H1 (cell line): Measurements from ENCODE around the gene ZFP36L1. TPM values are rescaled to one million over a fixed set of nuclear protein-coding genes. Genes with fewer than 3 reads are reported as not detected.

Experiments used
- CTCF ChIA-PET: fragments of 300-600 bp; sonication (Branson Sonifier 250); formaldehyde crosslinking; loops from one replicate; lab custom pipeline; 2021; ENCODE audit not compliant: partially characterized antibody; lab: Charles Lee
- POLR2A ChIA-PET: fragments of 300-600 bp; sonication (Branson Sonifier 250); formaldehyde crosslinking; loops from one replicate; lab custom pipeline; 2021; ENCODE audit warnings: inconsistent platforms; ENCODE audit not compliant: partially characterized antibody; lab: Charles Lee
- DNase-seq, 2 experiments: peaks; one replicate each; pipeline versions ENCODE4 v3.0.0 to v3.0.0-alpha.2; 2010 to 2022; ENCODE audit warnings: low spot score in 2 of 2, low read depth in 1 of 2, mixed read lengths in 1 of 2
- FAIRE-seq: peaks from 2 replicates; lab custom pipeline; 2011; peaks lifted over from hg19 to GRCh38; lab: Jason Lieb, UNC
- H2AFZ ChIP-seq: 2 replicates; pipeline ENCODE4 v1.8.1; 2012; ENCODE audit warnings: low read length, inconsistent platforms
- H2AK5ac ChIP-seq: 2 replicates; pipeline ENCODE4 v1.6.1; 2013; ENCODE audit warnings: low read depth, low read length
- H2BK120ac ChIP-seq: replicated peaks from 2 replicates; pipeline ENCODE3; 2013; ENCODE audit warnings: low read depth, low read length, inconsistent platforms
- H2BK12ac ChIP-seq: 2 replicates; pipeline ENCODE4 v1.6.1; 2013; ENCODE audit warnings: low read depth, low read length
- H2BK15ac ChIP-seq: 2 replicates; pipeline ENCODE4 v1.6.1; 2013; ENCODE audit warnings: low read length
- H2BK20ac ChIP-seq: 2 replicates; pipeline ENCODE4 v1.6.1; 2013; ENCODE audit warnings: low read length
- H2BK5ac ChIP-seq: 2 replicates; pipeline ENCODE4 v1.6.1; 2013; ENCODE audit warnings: low read depth, low read length
- H3K14ac ChIP-seq: 2 replicates; pipeline ENCODE4 v1.6.1; 2013; ENCODE audit warnings: inconsistent platforms; ENCODE audit not compliant: insufficient read length
- H3K18ac ChIP-seq: 2 replicates; pipeline ENCODE4 v1.6.1; 2013; ENCODE audit warnings: low read length; ENCODE audit errors: extremely low read depth
- H3K23ac ChIP-seq: 2 replicates; pipeline ENCODE4 v1.6.1; 2013; ENCODE audit warnings: inconsistent platforms; ENCODE audit not compliant: insufficient read length
- H3K23me2 ChIP-seq: 2 replicates; pipeline ENCODE4 v1.6.1; 2013; ENCODE audit warnings: low read depth, low read length
- H3K27ac ChIP-seq: 2 replicates; pipeline ENCODE4 v1.6.1; 2011; ENCODE audit warnings: low read depth, low read length, inconsistent platforms
- H3K27me3 ChIP-seq, 4 experiments: replicated peaks in 1 of 4; 1 replicate in 1 of 4; 2 replicates in 3 of 4; pipeline versions ENCODE4 v1.6.1 to v1.8.1; 2011 to 2013; ENCODE audit warnings: low read length in 3 of 4, mild to moderate bottlenecking in 3 of 4, inconsistent platforms in 2 of 4, mixed read lengths in 2 of 4, moderate library complexity in 1 of 4; ENCODE audit not compliant: control insufficient read depth in 3 of 4, insufficient read depth in 3 of 4; ENCODE audit errors: extremely low read depth in 1 of 4
- H3K36me3 ChIP-seq, 4 experiments: 2 replicates each; pipeline versions ENCODE4 v1.6.1 to v1.8.1; 2011 to 2013; ENCODE audit warnings: mild to moderate bottlenecking in 4 of 4, low read length in 3 of 4, moderate library complexity in 2 of 4, control low read depth in 1 of 4, inconsistent platforms in 1 of 4; ENCODE audit not compliant: insufficient read depth in 4 of 4, control insufficient read depth in 2 of 4
- H3K4ac ChIP-seq: replicated peaks from 2 replicates; pipeline ENCODE3; 2013; ENCODE audit warnings: low read length, low read depth, mixed read lengths, inconsistent platforms; ENCODE audit not compliant: insufficient read length
- H3K4me1 ChIP-seq, 4 experiments: replicated peaks in 1 of 4; 1 replicate in 1 of 4; 2 replicates in 3 of 4; pipeline versions ENCODE4 v1.6.1 to v1.8.1; 2011 to 2013; ENCODE audit warnings: low read length in 3 of 4, inconsistent platforms in 2 of 4, mixed read lengths in 1 of 4; ENCODE audit not compliant: insufficient read depth in 4 of 4, control insufficient read depth in 3 of 4
- H3K4me2 ChIP-seq, 2 experiments: 2 replicates each; pipeline versions ENCODE4 v1.6.1 to v1.8.1; 2011 to 2013; ENCODE audit warnings: low read depth in 2 of 2, low read length in 2 of 2, control low read depth in 1 of 2, inconsistent platforms in 1 of 2, mild to moderate bottlenecking in 1 of 2; ENCODE audit not compliant: insufficient read depth in 1 of 2
- H3K4me3 ChIP-seq, 4 experiments: fragments of 200-600, 300-600 bp in 1 of 4; sonication (generic), shearing (Covaris generic), sonication (Bioruptor Twin) in 1 of 4; 2 replicates each; pipeline versions ENCODE4 v1.5.1 to v1.8.1; 2011 to 2016; ENCODE audit warnings: low read length in 4 of 4, low read depth in 3 of 4, control low read depth in 2 of 4, inconsistent platforms in 2 of 4, mild to moderate bottlenecking in 2 of 4, mixed read lengths in 1 of 4, moderate library complexity in 1 of 4; ENCODE audit not compliant: insufficient read depth in 2 of 4; ENCODE audit errors: extremely low read depth in 1 of 4
- H3K56ac ChIP-seq: replicated peaks from 2 replicates; pipeline ENCODE3; 2013; ENCODE audit warnings: low read depth, mild to moderate bottlenecking, mixed read lengths, low read length, inconsistent platforms; ENCODE audit not compliant: insufficient read length
- H3K79me1 ChIP-seq: 2 replicates; pipeline ENCODE4 v1.6.1; 2013; ENCODE audit warnings: low read depth, low read length, control low read depth
- H3K79me2 ChIP-seq, 2 experiments: 2 replicates each; pipeline versions ENCODE4 v1.6.1 to v1.8.1; 2012 to 2013; ENCODE audit warnings: low read length in 2 of 2, mild to moderate bottlenecking in 2 of 2, inconsistent platforms in 1 of 2; ENCODE audit not compliant: insufficient read depth in 2 of 2, control insufficient read depth in 1 of 2
- H3K9ac ChIP-seq, 4 experiments: replicated peaks in 1 of 4; 1 replicate in 1 of 4; 2 replicates in 3 of 4; pipeline versions ENCODE4 v1.6.1 to v1.8.1; 2011 to 2013; ENCODE audit warnings: low read depth in 3 of 4, low read length in 3 of 4, control low read depth in 2 of 4, mild to moderate bottlenecking in 2 of 4, moderate library complexity in 2 of 4, inconsistent platforms in 1 of 4; ENCODE audit errors: extremely low read depth in 1 of 4
- H3K9me3 ChIP-seq, 2 experiments: 2 replicates each; pipeline versions ENCODE4 v1.6.1 to v1.8.1; 2012 to 2013; ENCODE audit warnings: mild to moderate bottlenecking in 2 of 2, moderate library complexity in 2 of 2, control low read depth in 1 of 2, inconsistent platforms in 1 of 2, low read depth in 1 of 2, low read length in 1 of 2, mixed read lengths in 1 of 2; ENCODE audit not compliant: insufficient read depth in 2 of 2
- H4K20me1 ChIP-seq, 2 experiments: replicated peaks in 1 of 2; 2 replicates each; pipeline versions ENCODE3 to v1.8.1; 2011 to 2013; ENCODE audit warnings: inconsistent platforms in 2 of 2, low read length in 2 of 2, mild to moderate bottlenecking in 1 of 2; ENCODE audit not compliant: insufficient read depth in 2 of 2, control insufficient read depth in 1 of 2
- H4K5ac ChIP-seq: 2 replicates; pipeline ENCODE4 v1.6.1; 2013; ENCODE audit warnings: low read length, low read depth, mixed read lengths, inconsistent platforms; ENCODE audit not compliant: insufficient read length
- H4K8ac ChIP-seq: 2 replicates; pipeline ENCODE4 v1.8.0; 2013; ENCODE audit warnings: mild to moderate bottlenecking, moderate library complexity, low read length, inconsistent platforms; ENCODE audit not compliant: insufficient read depth; ENCODE audit errors: extremely low read depth
- H4K91ac ChIP-seq: replicated peaks from 2 replicates; pipeline ENCODE3; 2013; ENCODE audit warnings: low read length, mixed read lengths, inconsistent platforms; ENCODE audit not compliant: insufficient read length
- GABPA ChIP-seq: IDR thresholded peaks from 2 replicates; pipeline ENCODE4 v1.6.1; 2011; ENCODE audit warnings: mild to moderate bottlenecking, low read length, moderate library complexity, borderline replicate concordance; ENCODE audit not compliant: insufficient read depth
- KDM4A ChIP-seq: IDR thresholded peaks from one replicate; pipeline ENCODE4 v1.7.1; 2012; ENCODE audit warnings: low read depth, mild to moderate bottlenecking, moderate library complexity, low read length, inconsistent platforms; ENCODE audit not compliant: severe bottlenecking
- NRF1 ChIP-seq: IDR thresholded peaks from 2 replicates; pipeline ENCODE4 v1.6.1; 2011; ENCODE audit warnings: mild to moderate bottlenecking, low read depth, low read length, improper control_type of control experiment
- RBBP5 ChIP-seq: IDR thresholded peaks from 2 replicates; pipeline ENCODE4 v1.7.1; 2012; ENCODE audit warnings: low read depth, mild to moderate bottlenecking, inconsistent platforms, low read length, moderate library complexity, borderline replicate concordance
- SIN3A ChIP-seq, 2 experiments: IDR thresholded peaks in 1 of 2; conservative IDR thresholded peaks in 1 of 2; 2 replicates each; pipeline ENCODE4 v1.6.1; 2011 to 2012; ENCODE audit warnings: low read length in 2 of 2, improper control_type of control experiment in 1 of 2, low read depth in 1 of 2, mild to moderate bottlenecking in 1 of 2
- SRF ChIP-seq: IDR thresholded peaks from 2 replicates; pipeline ENCODE4 v1.6.1; 2011; ENCODE audit warnings: mild to moderate bottlenecking, low read depth, low read length, moderate library complexity
- TCF12 ChIP-seq: IDR thresholded peaks from 2 replicates; pipeline ENCODE4 v1.6.1; 2011; ENCODE audit warnings: low read depth, mild to moderate bottlenecking, low read length
- WGBS, 2 experiments: shearing (Covaris generic) in 1 of 2; methylation state at CpG; one replicate each; pipeline versions ENCODE4 v1.1.6 to v1.1.7; 2013 to 2015; ENCODE audit warnings: low lambda C conversion rate in 2 of 2, mixed read lengths in 2 of 2, inconsistent platforms in 1 of 2, low coverage in 1 of 2, missing lambda C conversion rate in 1 of 2; ENCODE audit not compliant: insufficient replicate concordance in 2 of 2, insufficient coverage in 1 of 2, insufficient read length in 1 of 2; ENCODE audit errors: extremely low coverage in 1 of 2, missing lambda C conversion rate in 1 of 2; 5-methylcytosine and 5-hydroxymethylcytosine counted together
- polyA plus RNA-seq, 7 experiments: library from polyadenylated mRNA; depleted of rRNA in 3 of 7; stranded (reverse) in 5 of 7; unstranded in 2 of 7; fragments of >200 nt in 5 of 7; fragments of 200-250 nt in 2 of 7; gene quantifications; 1 replicate in 5 of 7; 2 replicates in 1 of 7; 4 replicates in 1 of 7; pipeline versions ENCODE4 v1.2.1 to v1.2.3, GENCODE V29; 2011 to 2013; ENCODE audit warnings: missing spikeins in 2 of 7, mixed read lengths in 2 of 7
- total RNA-seq: library from RNA; stranded (reverse); fragmentation: NEBNext Ultra II Directional; extraction: Animal tissue kit (Norgen Biotek cat#: 25700); gene quantifications from 2 replicates; pipeline ENCODE4 v1.2.1, GENCODE V29; 2021

Gene ZFP36L1
- total and polyA plus RNA-seq, 2 of the 8 experiments (the other 6 are each of a cell fraction or from before 2014, with no cell fraction given) = 80.4 to 132 TPM

DNA sequence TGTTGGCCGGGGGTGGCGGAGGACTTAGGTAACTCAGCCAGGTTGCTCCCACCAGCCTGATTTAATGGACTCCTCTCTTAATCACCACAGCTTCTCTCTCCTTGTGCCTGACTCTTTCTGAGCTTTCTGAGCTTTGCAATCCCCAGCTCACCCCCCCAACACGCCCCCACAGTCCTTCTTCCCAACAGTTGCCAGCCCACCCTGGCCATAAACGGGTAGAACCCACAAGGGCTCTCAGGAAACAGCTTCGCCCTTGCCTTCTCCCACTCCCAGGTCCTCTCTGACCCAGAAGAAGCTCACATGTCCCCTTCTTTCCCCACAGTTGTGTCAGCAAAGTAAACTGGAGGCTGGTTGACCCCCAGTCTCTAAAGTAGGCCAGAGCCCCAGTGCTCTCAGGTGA is 32.9 kb downstream of the ZFP36L1 start:
- no peak overlapping the region for H4K91ac ChIP-seq
- no peak overlapping the region for H2BK15ac ChIP-seq
- DNase-seq (no peak), FAIRE-seq (no peak)
- peaks cover 2 to 12% (median 7%) of the 10 kb centered on the region in 4 experiments; a peak in 6 of 7 replicates for H3K4me1 ChIP-seq
- H3K56ac ChIP-seq = no peak overlapping the region
- H3K79me2 ChIP-seq = no peaks in the 10 kb centered on the region
- H2AFZ ChIP-seq = no peak overlapping the region
- no peak overlapping the region for H3K4me2 ChIP-seq
- H3K9me3 ChIP-seq = no peaks in the 10 kb centered on the region
- no peak overlapping the region for H3K4ac ChIP-seq
- TF ChIP-seq NRF1 = no peak
- TF ChIP-seq KDM4A = no peak
- TF ChIP-seq RBBP5 = no peak
- TF ChIP-seq GABPA = no peak
- TF ChIP-seq TCF12 = no peak
- no peak for TF ChIP-seq SIN3A (conservative IDR thresholded peaks at IDR 0.05 in 1 of 2, IDR thresholded peaks at IDR 0.05 in 1 of 2; ENCODE audit: low read depth in 1 of 2, low read length in 2 of 2)
- no peak for TF ChIP-seq SRF
- no peak overlapping the region for H4K5ac ChIP-seq
- H3K79me1 ChIP-seq = no peaks in the 10 kb centered on the region
- ChIA-PET CTCF (interaction anchor here (0.6 to 4.4 kb wide), 4 partner anchors 7 to 42 kb away, joined by 3 to 27 read pairs (median 4); no protein-coding TSS in a partner anchor), POLR2A (interaction anchor here (0.6 to 1.5 kb wide), 2 partner anchors 29 to 33 kb away, joined by 3 to 9 read pairs; partner anchors contain the start of gene ZFP36L1)
- WGBS, 2 experiments = 77% methylated on average over 5 of the region's 5 CpGs; no CpG with 5 or more reads in 1 of the 2 experiments
- H3K9ac ChIP-seq = no peak overlapping the region
- no peak overlapping the region for H3K27ac ChIP-seq
- no peak overlapping the region for H2BK12ac ChIP-seq
- no peaks in the 10 kb centered on the region for H3K23me2 ChIP-seq
- no peaks in the 10 kb centered on the region for H3K27me3 ChIP-seq
- H2BK120ac ChIP-seq = no peak overlapping the region
- H3K4me3 ChIP-seq = no peak overlapping the region
- H3K18ac ChIP-seq = no peak overlapping the region
- no peaks in the 10 kb centered on the region for H3K36me3 ChIP-seq
- no peak overlapping the region for H4K8ac ChIP-seq
- no peaks in the 10 kb centered on the region for H4K20me1 ChIP-seq
- no peak overlapping the region for H2BK20ac ChIP-seq
- H3K23ac ChIP-seq = no peak overlapping the region
- no peak overlapping the region for H2AK5ac ChIP-seq
- no peak overlapping the region for H2BK5ac ChIP-seq
- H3K14ac ChIP-seq = no peak overlapping the region
